Gastroesophageal sphincter (tissue), 4 donors: Measurements from ENCODE around the gene CTNNA3. TPM values are rescaled to one million over a fixed set of nuclear protein-coding genes. Genes with fewer than 3 reads are reported as not detected.

Experiments
- ATAC-seq: fragments of 150-250 bp; one replicate; pipeline ENCODE4 v1.9.1; 2016; ENCODE audit warnings: mild to moderate bottlenecking, moderate library complexity
- H3K27ac ChIP-seq, 4 donors: fragments of 200-600 bp; sonication (generic) in 3 of 4; 1 replicate in 3 of 4; 2 replicates in 1 of 4; pipeline ENCODE4 v1.5.1; 2016 to 2019
- H3K27me3 ChIP-seq: fragments of 200-600 bp; sonication (generic); one replicate; pipeline ENCODE4 v1.5.1; 2019
- H3K36me3 ChIP-seq, 2 donors: fragments of 200-600 bp; sonication (generic); one replicate each; pipeline ENCODE4 v1.5.1; 2019; ENCODE audit warnings: control low read depth in 1 of 2
- H3K4me1 ChIP-seq, 3 donors: fragments of 200-600 bp; sonication (generic); 1 replicate in 2 of 3; 2 replicates in 1 of 3; pipeline ENCODE4 v1.5.1; 2016 to 2019; ENCODE audit warnings: control low read depth in 2 of 3
- H3K4me3 ChIP-seq, 2 donors: fragments of 200-600 bp; sonication (generic); one replicate each; pipeline ENCODE4 v1.5.1; 2019; ENCODE audit warnings: mild to moderate bottlenecking in 1 of 2, moderate library complexity in 1 of 2
- H3K9me3 ChIP-seq, 3 donors: fragments of 200-600 bp; sonication (generic); one replicate each; pipeline ENCODE4 v1.5.1; 2017 to 2019; ENCODE audit warnings: control low read depth in 2 of 3
- EP300 ChIP-seq: sonication (generic); formaldehyde crosslinking; IDR thresholded peaks from one replicate; pipeline ENCODE4 v1.6.1; 2017; ENCODE audit warnings: antibody characterized with exemption, mild to moderate bottlenecking
- POLR2A ChIP-seq, 2 donors: fragments of 450-650 bp; IDR thresholded peaks; one replicate each; pipeline ENCODE4 v1.6.1; 2017; ENCODE audit warnings: antibody characterized with exemption in 2 of 2, mild to moderate bottlenecking in 2 of 2, moderate library complexity in 1 of 2
- POLR2AphosphoS5 ChIP-seq: sonication (generic); formaldehyde crosslinking; IDR thresholded peaks from one replicate; pipeline ENCODE4 v1.6.1; 2017; ENCODE audit warnings: antibody characterized with exemption
- WGBS, 2 donors: methylation state at CpG; one replicate each; pipeline ENCODE4 v1.1.5; 2018; ENCODE audit warnings: low coverage in 1 of 2; 5-methylcytosine and 5-hydroxymethylcytosine counted together
- total RNA-seq, 4 donors: library from RNA; depleted of rRNA; stranded (reverse); fragments of >200 nt; gene quantifications; one replicate each; pipeline ENCODE4 v1.1.0, GENCODE V29; 2016
- TF ChIP-seq, protein P1 (sequence below), 4 experiments: fragments of 200-600 bp in 2 of 4; fragments of 450-650 bp in 2 of 4; sonication (generic) in 1 of 4; IDR thresholded peaks; one replicate each; pipeline ENCODE4 v1.5.1; 2017 to 2019; ENCODE audit warnings: antibody characterized with exemption in 4 of 4, mild to moderate bottlenecking in 2 of 4, moderate library complexity in 2 of 4

The CTNNA3 gene
- total RNA-seq, 4 donors from 2014 or later: 5.1 to 22.0 (median 13.8) TPM

DNA sequence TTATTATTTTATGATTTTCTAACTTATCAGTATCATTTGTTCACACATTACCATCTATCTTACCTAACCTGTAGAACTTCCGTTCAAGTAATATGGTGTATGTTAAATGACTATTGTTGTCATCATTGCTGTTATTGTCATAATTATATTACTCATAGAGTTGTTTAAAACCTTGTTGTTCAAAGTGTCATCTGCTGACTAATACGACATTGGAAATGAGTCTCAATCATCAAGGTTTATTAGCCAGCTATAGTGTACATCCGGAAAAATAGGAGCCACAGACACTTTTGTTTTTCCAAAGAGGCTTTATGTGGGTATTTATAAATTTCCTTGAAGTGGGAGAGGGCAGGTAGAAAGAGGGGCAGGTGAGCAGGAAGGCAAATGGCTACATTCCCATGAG is 1157.1 kb downstream of the CTNNA3 start:
- TF ChIP-seq POLR2AphosphoS5: no peak
- TF ChIP-seq POLR2A (IDR thresholded peaks at IDR 0.05): no peak
- TF ChIP-seq, protein P1, sequence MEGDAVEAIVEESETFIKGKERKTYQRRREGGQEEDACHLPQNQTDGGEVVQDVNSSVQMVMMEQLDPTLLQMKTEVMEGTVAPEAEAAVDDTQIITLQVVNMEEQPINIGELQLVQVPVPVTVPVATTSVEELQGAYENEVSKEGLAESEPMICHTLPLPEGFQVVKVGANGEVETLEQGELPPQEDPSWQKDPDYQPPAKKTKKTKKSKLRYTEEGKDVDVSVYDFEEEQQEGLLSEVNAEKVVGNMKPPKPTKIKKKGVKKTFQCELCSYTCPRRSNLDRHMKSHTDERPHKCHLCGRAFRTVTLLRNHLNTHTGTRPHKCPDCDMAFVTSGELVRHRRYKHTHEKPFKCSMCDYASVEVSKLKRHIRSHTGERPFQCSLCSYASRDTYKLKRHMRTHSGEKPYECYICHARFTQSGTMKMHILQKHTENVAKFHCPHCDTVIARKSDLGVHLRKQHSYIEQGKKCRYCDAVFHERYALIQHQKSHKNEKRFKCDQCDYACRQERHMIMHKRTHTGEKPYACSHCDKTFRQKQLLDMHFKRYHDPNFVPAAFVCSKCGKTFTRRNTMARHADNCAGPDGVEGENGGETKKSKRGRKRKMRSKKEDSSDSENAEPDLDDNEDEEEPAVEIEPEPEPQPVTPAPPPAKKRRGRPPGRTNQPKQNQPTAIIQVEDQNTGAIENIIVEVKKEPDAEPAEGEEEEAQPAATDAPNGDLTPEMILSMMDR (IDR thresholded peaks at IDR 0.05): no peak
- no peaks in the 10 kb centered on the region for H3K4me1 ChIP-seq
- no peaks in the 10 kb centered on the region for H3K9me3 ChIP-seq
- no peak overlapping the region for H3K27ac ChIP-seq
- no peaks in the 10 kb centered on the region for H3K36me3 ChIP-seq
- no peaks in the 10 kb centered on the region for H3K27me3 ChIP-seq
- WGBS, 2 donors: 69 to 73% methylated on average over 3 of the region's 3 CpGs
- H3K4me3 ChIP-seq: no peak overlapping the region
- no peak for ATAC-seq

DNA sequence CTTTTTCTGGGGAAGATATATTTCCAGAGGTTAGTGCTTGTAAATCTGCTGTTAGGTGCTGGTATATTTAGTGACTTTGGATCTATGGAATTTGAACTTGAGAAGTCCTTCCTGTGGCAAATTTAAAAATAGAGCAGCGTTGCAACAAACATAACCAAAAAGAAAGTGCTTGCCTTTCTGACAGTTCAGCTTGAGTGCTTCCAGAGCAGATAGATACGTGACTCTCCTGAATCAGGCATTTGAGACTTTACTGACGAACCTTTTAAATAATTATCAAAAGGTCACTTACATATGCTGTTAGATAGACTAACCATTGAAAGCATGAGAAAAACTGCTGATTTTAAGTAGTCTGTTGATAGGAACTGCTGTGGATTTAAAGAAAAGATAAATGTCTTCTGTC is 1157.6 kb downstream of the CTNNA3 start:
- no peaks in the 10 kb centered on the region for H3K9me3 ChIP-seq
- H3K4me1 ChIP-seq: no peaks in the 10 kb centered on the region
- H3K27me3 ChIP-seq: no peaks in the 10 kb centered on the region
- no peak overlapping the region for H3K27ac ChIP-seq
- ATAC-seq: no peak
- no peak overlapping the region for H3K4me3 ChIP-seq
- 8 to 16% methylated on average over 3 of the region's 3 CpGs for WGBS, 2 donors
- no peaks in the 10 kb centered on the region for H3K36me3 ChIP-seq
- TF ChIP-seq, protein P1 (IDR thresholded peaks at IDR 0.05): no peak
- TF ChIP-seq POLR2AphosphoS5 (no peak), EP300 (no peak)

DNA sequence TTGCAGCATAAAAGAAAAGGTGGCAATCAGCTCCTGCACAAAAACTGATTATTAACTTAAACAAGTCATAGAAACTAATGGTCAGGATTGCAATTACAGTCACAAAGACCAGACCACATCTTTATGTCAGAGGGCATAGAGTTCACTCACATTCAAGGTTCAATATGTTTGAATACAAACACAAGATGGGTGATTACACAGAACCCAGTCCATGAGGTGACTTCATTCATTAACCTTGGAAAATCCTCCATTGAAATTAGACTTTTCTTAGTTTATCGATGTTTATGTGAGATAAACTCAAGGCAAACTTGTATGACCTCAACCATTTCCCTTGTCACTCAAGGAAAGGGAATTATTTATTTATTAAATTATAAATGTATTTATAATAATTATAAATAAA is 1158.8 kb downstream of the CTNNA3 start:
- H3K4me1 ChIP-seq: no peaks in the 10 kb centered on the region
- no peaks in the 10 kb centered on the region for H3K27me3 ChIP-seq
- no peak overlapping the region for H3K4me3 ChIP-seq
- ATAC-seq: no peak
- TF ChIP-seq POLR2AphosphoS5 (no peak), EP300 (no peak), POLR2A (IDR thresholded peaks at IDR 0.05) (no peak)
- TF ChIP-seq, protein P1 (IDR thresholded peaks at IDR 0.05): no peak
- WGBS, 2 donors: 100% methylated on average over 1 of the region's 1 CpG
- no peak overlapping the region for H3K27ac ChIP-seq
- no peaks in the 10 kb centered on the region for H3K36me3 ChIP-seq
- no peaks in the 10 kb centered on the region for H3K9me3 ChIP-seq

DNA sequence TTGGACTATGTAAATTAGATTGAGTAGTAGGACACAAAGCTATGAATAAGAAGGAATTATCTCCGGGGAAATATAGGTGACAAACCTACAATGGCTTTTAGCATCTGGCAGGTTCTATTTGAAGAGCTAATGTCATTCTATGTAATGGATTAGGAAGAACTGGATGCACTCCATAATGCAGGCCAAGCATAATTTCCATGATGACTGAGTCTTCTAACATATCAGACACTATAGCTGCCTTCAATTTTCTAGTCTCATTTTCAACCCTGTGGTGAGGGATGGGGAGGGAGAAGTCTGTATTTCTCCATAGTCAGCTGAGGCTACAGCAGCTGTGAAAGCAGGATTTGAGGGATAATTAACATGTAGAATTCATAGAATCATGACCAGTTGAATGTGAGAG is 1160.6 kb downstream of the CTNNA3 start:
- H3K4me1 ChIP-seq: no peaks in the 10 kb centered on the region
- no peak for ATAC-seq
- H3K9me3 ChIP-seq: no peaks in the 10 kb centered on the region
- H3K27ac ChIP-seq: no peak overlapping the region
- no peaks in the 10 kb centered on the region for H3K27me3 ChIP-seq
- WGBS, 2 donors: 67 to 94% methylated on average over 1 of the region's 1 CpG
- no peak overlapping the region for H3K4me3 ChIP-seq
- no peak for TF ChIP-seq EP300
- no peak for TF ChIP-seq POLR2AphosphoS5
- TF ChIP-seq, protein P1 (IDR thresholded peaks at IDR 0.05): no peak
- no peak for TF ChIP-seq POLR2A (IDR thresholded peaks at IDR 0.05)
- H3K36me3 ChIP-seq: no peaks in the 10 kb centered on the region

DNA sequence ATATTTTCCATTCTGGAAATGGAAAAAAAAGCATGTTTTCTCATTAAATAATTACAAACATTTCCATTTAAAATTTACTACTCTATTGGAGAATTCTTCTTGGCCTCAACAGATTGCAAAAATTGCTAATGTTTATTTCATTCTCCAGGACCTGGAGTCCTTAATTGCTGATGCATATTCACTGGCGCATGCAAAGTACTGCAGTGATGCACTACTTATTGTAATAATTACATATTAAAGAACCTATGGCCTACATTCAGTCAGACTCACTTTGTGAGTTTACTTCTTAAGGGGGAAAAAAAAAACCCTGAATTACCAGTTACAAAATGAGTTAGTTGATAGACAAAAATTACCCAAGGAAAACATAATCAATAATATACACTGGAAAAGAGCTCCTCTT is 1161.1 kb downstream of the CTNNA3 start:
- Histone ChIP-seq H3K27ac (no peak overlapping the region), H3K4me1 (no peaks in the 10 kb centered on the region), H3K4me3 (no peak overlapping the region), H3K9me3 (no peaks in the 10 kb centered on the region), H3K36me3 (no peaks in the 10 kb centered on the region), H3K27me3 (no peaks in the 10 kb centered on the region)
- no peak for ATAC-seq
- WGBS, 2 donors: 100% methylated on average over 1 of the region's 1 CpG
- TF ChIP-seq POLR2AphosphoS5 (no peak), POLR2A (IDR thresholded peaks at IDR 0.05) (no peak), EP300 (no peak)
- TF ChIP-seq, protein P1 (IDR thresholded peaks at IDR 0.05): no peak
